ENCODE measurements around the gene ARHGAP22.

ARHGAP22 gene

DNA sequence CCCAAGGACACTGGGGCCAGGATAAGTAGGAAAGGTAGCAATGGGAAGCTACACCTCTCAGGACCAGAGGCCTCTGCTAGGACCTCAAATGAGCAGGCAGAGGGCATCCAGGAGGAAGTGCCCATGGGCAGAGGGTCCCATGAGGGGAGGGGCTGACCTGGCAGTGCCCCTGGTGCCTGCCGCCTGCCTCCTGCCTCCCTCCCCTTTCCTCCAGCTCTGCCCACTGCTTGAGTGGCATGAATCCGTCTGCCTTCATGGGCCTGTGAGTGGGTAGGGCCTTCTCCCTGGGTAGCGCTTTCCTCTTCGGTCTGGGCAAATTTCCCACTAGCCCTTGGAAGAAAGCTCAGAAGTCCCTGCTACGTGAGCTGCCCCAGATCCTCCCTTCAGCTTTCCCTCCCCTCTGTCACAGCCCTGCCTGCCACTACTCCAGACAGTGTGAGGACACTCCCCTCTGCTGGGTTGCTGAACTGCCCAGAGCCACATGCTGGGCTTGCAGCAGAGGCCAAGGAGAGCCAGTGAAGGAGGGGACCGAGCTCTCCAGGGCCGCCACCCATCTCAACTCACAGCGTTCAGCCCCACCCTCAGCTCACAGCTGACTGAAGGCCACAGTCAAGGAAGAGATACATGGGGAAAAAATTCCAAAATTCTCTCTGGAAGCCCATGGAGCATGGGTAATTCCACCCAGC, 141.4 kb downstream of the ARHGAP22 start:
- DNase-seq (ENCODE audit: low spot score), result peak; percentile 11

DNA sequence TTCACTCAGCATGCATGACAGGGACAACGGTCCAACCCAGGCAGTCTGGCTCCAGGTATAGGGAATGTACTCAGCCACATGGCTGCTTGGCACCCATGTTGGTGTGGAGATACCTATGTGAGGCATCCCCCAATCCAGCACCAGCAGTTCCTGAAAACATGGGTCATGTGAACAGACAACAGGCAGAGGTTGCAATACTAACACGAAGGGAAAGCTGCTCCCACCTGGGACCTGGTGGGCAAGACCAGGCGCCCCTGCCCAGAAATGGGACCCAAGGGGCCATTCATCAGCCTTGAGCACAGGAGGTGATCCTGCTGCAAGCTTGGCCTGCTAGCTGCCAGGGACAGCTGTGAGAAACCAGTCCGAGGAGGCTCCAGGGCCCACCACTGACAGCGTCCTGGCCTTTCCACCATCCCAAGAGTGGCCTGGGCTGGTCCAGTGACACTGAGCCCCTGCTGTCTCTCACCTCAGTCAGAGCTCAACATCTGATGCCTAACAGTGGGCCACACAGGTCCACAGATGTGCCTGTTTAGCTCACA, 142.3 kb downstream of the ARHGAP22 start:
- DNase-seq (ENCODE audit: low spot score), result no peak

DNA sequence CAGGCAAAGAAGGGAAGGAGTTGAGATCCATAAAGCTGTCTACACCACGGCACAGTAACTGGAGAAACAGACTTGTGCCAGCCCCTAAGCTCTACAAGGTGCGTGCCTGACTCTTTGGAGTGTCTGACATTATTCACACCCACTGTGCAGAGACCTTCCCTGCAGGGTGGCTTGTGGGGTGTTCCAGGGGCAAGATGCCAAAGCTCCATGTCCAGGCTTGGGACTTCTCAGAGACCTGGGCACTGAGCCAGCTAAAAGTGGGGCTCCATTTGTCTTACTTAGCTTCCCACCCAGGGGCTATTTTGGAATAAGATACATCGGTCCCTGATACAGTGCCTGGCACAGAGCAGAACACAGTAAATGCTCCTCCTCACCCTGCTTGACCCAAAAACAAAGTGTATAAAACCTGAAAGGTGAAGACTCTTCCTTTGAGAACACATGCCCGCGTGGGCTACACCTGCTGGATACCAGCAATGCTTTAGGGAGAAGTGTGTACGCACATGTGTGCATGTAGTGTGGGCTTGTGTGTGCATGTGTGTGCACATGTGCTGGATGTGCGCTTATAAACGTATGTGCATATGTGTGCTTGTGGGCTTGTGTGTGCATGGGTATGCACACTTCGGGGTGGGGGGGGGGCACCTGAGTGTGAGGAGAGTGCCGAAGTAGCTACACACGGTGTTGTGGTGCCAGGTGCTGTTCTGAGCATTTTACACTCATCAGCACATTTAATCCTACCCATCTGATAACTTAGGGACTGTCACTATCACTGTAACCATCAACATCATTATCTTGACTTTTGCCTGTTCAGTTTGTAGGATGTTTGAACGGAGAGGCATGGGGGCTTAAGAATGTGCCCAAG, 143.0 kb downstream of the ARHGAP22 start:
- DNase-seq (ENCODE audit: low spot score), result no peak

DNA sequence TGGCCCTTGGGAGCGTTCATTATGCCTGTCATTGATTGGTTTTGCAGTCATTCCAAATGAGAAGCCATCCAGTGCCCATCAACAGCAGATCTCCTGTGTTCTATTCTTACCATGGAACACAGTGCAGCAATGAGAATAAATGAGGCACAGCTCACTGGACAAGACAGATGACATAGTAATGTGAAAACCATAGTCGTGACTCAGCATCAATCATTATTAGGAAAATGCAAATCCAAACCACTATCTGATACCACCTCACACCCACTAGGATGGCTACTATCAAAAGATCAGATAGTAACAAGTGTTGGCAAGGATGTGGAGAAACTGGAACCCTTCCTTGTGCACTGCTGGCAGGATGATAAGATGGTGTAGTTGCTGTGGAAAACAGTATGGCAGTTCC, 144.7 kb downstream of the ARHGAP22 start:
- no peak for DNase-seq (ENCODE audit: low spot score)

DNA sequence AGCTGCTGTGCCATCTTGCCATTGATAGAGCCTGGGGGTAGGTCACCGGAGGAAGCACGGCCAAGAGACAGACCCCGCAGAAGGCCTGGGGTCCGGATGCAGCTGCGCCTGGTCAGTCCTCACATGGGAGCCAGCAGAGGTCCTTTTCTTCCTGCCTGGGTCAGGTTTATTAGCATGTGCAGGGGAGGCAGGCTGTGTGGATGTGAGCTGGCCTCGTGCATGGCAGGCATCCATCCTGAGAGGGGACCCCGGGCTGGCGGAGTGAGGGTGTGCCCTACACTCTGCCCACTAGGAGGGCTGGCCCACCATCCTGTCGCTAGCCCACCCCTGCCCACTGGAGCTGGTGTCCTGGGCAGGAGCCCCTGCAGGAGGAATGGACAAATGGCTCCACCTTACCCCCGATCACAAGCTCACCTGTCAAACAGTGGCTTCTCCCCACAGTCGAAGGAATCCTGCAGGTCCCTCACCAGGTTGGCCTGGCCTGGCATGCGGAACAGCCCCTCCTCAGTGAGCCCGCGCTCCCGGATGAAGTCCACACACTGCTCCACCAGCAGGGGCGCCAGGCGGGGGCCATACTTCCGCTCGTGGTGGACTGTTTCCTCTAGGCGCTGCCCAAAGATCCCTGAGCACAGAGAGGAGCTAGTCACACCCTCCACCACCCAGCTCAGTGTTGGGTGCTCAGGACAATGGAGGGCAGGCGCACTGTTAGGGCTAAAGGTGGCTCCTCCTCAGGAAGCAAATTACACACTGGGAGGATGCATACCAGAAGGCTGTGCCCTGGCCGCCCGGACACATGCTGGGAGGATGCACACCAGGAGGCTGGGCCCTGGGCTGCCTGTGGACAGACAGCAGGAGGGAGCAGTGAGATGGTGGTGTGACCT, 145.4 kb downstream of the ARHGAP22 start:
- no peak for DNase-seq (ENCODE audit: low spot score)

DNA sequence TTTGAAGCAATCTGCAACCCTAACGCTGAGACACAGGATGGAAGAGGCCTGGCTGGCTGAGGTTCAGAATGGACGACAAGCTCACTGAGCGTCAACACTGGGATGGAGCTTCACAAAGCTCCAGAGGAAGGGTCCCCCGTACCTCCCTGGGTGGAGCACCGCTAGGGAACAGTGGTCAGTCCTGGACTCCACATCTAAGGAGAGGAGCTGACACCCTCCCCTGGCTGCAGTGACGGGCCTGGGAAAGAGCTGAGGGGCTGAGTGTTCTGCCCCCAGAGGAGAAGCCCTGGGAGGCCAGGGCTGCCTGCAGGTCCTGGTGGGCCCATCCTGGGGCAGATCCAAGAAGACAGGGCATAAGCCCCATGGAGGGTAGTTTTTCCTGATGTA, 146.2 kb downstream of the ARHGAP22 start:
- no peak for DNase-seq (ENCODE audit: low spot score)

DNA sequence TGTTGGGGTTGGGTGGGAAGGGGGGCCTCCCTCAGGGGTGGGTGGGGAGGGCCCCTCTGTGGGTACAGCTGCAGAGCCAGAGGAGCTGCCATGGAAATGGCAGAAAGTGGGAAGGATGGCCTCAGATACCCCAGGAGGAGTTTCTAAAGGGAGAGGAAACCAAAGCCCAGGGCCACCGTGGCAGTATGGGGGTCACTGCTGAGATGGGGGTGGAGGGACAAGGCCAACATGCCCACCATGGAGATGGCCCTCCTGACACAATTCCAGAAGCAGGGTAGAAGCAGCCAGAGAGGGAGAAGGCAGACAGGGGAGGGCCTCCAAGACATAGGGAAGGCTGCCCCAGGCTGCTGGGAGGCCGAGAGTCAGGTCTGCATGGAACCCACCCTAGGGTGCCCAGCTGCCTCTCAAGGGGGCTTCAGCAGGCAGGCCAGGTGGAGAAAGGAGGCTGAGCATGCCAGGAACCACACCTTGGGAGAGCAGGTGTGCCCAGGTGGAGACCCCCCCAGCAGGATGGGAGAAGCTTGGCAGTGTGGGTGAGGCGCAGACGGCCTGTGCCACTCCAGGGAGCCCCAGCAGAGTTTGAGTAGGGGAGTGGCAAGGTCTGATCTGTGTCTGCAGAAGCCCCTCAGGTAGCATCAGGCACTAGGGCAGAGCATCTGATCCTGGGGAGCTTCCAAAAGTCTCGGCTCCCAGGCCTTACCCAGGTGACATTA, 146.8 kb downstream of the ARHGAP22 start:
- DNase-seq (ENCODE audit: low spot score), result no peak

DNA sequence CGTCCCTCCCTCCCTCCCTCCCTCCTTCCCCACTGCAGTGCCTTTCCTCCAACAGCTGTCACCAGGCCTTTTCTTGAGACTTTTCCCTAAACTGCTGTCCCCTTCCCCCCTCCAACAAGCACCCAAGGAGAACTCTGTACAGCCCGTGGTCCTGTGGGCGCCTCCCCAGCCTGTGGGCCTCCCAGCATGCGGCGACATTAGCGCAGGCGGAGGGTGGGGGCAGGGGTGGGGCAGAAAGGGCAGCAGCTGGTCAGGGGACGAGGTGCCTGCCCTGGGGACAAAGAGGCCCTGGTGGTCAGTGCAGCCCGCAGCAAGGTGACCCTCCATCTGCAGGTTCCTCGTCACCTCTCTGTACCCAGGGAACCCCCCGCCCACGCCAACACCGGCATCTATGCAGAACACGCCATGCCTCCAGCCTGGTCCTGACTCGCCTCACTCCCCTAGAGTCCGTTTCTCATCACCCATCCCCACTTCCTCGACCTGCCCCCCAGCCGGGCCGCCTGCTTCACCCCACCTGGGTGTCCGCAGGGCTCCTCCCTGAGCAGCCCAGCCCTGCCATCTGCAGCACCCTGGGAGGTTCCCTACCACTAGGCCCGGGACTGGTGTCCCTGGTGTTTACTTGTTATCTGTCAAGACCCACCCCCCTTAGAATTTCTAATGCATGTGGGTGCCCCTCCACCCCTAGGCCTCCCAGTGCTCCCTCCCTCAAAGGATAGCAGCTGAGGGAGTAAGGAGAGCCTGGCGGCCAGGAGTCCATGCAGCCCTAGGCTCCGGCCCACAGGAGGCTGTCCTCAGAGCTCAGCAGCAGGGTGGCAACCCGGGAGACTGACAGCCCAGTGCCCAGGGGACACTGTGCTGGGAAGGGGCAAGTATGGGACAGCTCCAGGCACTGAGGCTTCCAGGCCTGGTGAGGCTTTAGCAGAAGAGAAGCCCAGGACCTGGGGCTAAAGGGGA, 147.8 kb downstream of the ARHGAP22 start:
- no peak for DNase-seq (ENCODE audit: low spot score)

DNA sequence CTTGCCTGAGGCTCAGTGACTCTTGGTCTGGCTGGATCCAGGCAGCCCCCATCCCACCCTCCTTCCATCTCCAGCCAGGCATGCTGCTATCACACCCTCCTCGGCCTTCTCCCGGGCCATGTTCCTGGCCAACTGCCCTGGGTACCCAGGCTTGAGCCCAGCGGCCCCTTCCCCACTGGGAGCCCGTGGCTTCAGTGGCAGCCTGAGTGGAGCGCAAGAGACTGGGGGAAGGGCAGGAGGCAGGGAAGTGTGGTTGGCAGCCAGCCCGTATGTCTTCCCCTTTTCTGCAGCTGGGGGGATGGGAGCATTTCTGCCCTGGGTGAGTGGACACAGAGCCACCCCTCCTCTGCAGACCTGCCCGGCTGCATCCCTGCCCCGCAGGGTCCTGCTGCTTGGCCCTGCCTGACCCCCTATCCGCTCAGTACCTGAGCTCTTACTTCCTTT, 148.5 kb downstream of the ARHGAP22 start:
- no peak for DNase-seq (ENCODE audit: low spot score)

DNA sequence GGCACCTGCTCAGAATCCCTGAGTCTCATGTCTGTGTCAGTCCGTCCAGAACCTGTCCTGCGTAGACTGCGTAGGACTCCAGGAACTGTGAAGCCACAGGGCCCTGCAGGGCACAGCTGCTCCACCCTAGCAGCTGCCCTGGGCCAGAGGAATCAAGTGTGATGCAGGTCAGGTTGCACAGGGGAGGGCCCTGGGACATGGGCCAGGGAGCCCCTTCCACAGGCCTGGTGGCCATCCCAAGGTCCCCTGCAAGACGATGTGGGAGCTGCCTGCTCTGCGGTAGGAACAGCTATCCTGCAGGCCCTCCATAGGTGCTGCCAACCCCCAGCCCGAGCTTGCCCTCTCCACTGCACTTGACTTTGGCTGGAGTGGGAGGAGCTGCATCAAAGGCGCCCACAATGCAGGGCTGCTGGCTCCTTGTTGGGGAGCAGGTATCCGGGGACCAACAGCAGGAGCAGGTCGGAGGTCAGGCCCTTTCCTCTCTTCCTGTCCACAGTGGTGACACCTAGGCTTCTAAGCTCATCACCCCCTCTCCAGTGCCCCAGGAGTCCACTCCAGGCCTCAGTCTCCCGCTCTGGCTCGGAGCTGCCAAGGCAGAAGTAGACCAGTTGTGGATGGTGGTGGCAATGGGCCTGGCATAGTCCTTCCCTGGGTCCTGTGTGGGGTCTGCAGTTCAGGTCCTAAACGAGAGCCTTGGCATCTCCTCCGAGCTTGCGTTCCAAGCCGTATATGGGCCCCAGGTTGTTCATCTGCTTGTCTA, 149.3 kb downstream of the ARHGAP22 start:
- no peak for DNase-seq (ENCODE audit: low spot score)

DNA sequence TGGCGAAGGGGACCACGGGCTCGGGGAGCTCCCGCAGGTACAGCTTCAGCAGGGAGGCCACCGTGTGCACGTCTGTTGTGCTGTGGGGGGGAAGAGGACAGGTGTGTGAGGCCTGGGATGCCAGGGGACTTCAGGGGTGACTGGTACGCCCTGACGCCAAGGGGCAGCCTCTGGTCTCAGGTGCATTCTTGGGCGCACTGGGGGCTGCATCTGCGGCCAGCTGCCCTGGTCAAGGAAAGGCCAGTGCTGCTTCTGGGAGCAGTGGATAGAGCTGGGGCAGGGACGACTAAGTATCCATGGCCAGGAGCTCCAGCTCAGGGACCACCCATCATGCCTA, 149.8 kb downstream of the ARHGAP22 start:
- DNase-seq (ENCODE audit: low spot score), result no peak

DNA sequence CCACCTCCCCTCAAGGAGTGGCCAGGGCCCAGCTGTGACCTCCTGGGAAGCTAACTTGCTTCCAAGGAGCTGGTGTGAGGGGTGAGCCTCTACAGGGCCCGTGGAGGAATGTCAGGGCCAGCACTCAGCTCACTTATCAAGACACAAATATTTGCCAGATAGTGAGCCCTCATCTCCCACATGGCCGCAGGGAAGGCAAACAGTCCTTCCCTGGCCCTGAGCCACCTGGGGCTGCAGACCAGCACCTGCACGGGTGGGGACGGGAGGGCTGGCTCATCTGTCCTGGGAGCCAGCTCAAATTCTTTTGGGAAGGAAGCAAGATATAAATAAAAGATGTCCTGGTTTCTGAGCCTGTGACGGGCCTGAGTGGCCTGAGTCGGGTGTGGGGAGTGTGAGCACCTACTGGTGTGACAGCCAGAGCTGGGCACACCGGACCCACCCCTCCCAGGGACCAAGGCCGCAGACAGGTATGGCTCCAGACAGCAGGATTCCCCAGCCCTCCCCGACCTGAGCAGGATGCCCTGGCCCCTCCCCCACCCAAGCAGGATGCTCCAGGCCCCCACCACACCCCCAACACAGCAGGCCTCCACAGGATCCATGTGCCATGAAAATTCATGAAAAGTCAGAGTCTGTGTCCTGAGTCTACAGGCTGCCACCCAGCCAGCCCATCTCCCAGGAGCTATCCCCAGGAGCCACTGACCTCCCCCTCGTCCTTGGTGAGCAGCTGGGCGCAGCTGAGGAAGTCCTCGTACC, 150.4 kb downstream of the ARHGAP22 start:
- DNase-seq (ENCODE audit: low spot score), result no peak

DNA sequence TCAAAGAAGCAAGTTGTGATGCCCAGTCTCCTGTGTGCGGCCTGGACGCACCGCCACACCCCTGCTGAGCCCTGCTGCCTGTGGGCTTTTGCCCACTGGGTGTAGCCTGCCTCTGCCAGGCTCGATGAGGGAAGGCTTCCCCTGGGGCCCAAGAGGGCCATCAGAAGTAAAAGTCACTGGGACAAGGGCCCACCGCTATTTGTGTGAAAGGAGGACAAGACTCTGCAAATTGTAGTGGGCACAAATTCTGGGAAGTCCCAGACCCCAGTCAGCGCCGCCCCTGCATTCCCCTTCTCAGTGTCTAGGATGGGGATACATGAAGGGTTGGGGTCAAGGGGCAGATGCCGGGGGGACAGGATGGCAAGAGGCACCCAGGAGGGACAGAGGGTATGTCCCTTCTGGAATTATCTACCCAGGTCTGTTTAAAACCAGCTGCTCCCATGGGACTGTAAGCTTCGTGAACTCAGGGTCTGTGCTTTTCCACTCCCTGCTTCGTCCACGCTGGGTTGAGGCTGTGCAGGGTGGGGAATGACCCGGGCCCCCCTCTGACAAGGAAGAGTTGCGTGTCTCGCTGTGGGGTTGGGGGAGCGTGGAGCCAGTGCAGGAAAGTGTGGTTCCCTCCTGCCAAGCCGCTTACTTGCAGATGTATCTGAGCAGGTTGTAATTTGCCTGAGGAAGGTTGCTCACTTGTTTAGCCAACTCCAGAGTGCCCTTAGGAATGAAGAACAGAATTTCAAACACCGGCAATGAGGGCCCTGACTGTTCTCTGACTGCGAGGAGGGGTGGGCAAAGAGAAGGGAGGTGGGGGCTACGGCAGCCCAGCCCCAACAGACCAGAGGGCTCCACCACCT, 151.2 kb downstream of the ARHGAP22 start:
- no peak for DNase-seq (ENCODE audit: low spot score)

DNA sequence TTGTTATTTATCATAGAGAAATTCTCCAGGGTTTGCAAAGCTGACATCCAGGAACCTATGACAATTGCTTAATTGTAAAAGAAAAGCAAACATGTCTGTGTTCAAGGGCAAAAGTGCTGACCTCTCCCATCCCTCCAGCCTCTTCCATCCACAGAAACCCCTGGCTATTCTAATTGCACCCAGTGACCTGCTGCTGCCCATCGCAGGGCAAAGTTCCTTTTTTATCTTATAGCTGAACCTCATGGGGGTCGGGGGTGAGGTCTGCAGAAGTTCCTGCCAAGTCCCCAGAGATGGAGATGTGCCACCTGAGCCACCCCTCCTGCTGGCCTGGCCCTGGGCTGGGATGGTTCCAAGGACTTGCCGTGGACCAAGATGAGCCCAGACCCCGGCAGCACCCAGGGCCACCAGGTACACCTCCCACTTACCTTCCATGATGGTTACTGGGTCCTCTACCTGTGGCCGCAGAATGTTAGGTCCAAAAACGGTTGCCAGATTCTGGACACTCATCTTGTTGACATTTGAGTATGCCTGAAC, 151.9 kb downstream of the ARHGAP22 start:
- DNase-seq (ENCODE audit: low spot score), result no peak

DNA sequence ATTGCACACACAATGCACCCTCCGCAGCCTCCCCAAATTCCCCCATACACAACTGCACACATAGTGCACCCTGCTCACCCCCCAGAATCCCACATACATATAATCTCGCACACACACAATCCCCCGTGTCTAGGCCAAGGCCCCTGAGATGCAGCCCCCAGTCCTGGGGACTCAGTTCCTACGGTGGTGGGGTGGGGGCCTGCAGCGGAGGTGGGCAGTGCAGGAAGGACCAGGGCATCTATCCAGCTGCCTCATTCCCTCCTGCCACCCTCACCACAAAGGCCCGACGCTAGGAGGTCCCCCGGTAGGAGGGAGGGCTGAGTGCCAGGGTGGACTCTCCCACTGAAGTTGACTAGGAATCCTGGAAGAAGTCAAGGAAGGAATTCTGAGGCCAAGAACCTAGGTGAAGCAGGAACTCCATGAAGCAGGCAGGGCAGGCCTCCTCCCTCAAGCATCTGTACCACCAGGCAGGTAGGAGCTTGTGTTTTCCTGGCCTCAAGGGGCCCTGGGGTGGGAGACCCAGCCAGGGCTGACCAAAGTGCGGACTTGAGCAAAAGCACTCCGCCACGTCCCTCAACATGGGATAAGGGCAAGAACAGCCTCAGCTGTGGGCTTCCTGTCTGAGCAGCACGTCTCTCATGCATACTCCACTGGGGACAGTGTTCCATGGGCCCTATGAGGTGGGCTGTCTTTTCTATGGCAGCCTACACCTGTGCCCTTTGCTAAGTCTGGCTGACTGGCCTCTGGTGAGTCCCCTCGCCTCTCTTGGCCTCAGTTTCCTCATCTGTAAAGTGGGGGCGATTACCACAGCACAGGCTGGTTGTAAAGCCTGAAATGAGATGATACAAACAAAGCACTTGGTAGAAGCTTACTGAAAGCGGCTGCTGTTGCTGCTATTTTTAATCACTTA, 152.6 kb downstream of the ARHGAP22 start:
- no peak for DNase-seq (ENCODE audit: low spot score)

DNA sequence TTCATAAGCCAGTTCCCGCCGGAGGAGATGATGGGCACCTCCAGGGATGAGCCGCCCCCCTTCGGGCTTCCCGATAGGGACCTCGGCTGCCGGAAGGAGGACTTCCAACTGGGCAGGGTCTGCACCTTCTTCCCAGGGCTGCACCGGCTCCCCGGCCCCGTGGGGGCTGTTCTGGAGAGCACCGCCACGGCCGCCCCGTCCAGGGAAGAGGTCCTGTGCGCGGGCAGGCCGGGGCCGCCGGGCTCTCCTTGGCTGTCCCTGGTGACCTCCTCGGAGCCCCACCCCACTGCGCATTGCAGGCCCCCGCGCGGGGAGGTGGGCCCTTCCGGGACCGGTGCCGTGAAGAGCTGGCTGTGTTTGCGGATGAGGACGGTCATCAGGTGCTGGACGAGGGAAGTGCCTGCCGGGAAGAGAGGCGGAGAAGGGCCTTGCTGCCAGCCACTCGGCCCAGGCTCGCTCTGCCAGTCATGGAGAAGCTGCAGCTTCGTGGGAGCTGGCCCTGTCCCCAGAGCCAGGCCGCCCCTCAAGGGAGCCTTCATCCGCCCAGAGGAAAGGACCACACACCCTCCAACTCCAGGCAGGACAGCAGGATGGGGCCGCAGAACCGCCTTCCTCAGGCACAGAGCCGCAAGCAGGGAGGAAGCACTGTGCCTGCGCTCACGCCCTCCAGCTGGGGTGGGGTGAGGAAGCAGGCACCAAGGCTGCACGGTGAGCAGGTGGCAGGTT, 154.0 kb downstream of the ARHGAP22 start:
- no peak for DNase-seq (ENCODE audit: low spot score)

All from cerebellar cortex (tissue), 1 donor.